IPS DF 19.7 (cell line): Measurements from ENCODE around the gene BAIAP2.
"Not testable (repeated sequence)": the region's sequence is repeated elsewhere in the genome, so short reads cannot be mapped to it uniquely, and the experiment has no call there.

Experiments
- DNase-seq: peaks from one replicate; pipeline ENCODE4 v3.0.0-alpha.2; 2013; ENCODE audit warnings: low read depth, low spot score

The BAIAP2 gene

DNA sequence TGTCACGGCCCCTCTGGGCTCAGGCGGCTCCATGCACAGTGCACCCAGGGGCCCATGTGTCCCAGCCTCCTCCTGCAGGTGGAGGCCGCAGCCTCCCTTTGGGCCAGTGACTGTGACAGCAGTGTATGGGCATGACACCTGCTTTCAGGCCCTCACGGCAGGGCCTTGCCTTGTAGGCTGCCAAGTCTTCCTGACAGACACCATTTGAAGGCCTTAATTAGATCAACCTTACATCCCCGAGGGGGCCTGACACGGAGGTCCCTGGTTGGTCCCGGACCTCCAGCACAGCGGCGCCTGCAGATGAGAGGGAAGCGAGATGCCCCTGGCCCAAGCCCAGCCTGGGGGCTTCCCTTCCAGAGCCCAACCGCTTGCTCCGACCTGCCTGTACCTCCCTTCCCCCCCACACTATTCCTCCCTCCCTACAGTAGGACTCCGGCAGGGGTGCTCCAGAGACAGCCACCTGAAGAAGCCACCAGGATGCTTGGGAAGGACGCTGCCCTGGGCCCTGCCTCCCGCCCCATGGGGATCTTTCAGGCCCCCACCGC lies 31.9 kb downstream of the BAIAP2 start:
- DNase-seq: no peak

DNA sequence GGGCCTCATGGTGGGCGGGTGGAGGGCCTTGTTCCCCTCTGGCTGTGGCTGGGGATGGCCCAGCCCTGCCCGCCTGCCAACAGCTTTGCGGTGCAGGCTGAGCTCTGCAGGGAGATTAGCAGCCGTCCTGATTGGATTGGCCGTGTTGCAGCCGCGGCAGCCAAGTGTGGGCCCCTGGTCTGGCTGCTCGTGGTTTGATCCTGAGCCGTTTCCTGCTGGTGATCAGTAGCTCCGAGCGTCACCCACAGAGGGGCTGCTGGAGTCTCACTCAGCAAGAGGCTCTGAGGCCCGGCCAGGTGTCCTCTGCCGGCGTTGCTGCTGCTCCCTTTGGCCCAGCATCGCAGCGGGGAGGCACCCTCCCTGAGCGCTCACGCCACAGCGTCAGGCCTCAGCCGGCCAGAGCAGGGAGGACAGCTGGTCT lies 32.5 kb downstream of the BAIAP2 start:
- no peak for DNase-seq

DNA sequence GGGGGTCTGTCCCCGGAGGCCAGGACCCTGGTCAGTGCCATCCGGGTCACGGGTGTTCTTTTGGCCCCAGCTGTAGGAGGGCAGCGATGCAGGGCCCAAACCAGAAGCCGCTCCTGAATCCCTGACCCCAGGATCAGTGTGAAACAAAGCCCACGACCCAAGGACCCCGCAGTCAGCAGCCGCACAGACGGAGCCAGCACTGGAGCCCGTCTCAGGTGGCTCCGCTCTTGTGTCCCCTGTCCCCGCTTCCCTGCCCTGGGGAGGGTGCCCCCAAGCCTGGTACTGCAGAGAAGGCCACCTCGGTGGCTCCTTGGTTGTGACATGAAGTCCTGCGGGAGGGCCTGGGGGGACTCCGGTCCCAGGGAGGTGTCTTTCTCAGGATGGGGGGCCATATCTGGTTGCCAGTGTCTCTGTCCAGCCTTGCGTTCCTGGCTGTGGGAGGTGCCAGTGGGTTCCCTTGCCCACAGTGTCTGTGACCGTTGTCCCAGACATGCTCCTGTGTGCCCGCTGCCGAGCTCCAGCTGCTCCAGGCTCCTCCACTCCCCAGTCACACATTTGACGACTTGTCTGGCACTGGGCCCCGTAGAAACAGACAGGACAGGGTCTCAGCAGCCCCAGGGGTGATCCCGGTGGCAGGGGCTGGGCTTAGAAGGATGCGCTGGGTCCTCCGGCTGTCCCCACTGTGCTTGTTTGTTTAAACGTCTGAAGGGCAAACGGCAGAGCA lies 33.6 kb downstream of the BAIAP2 start:
- DNase-seq: no peak

DNA sequence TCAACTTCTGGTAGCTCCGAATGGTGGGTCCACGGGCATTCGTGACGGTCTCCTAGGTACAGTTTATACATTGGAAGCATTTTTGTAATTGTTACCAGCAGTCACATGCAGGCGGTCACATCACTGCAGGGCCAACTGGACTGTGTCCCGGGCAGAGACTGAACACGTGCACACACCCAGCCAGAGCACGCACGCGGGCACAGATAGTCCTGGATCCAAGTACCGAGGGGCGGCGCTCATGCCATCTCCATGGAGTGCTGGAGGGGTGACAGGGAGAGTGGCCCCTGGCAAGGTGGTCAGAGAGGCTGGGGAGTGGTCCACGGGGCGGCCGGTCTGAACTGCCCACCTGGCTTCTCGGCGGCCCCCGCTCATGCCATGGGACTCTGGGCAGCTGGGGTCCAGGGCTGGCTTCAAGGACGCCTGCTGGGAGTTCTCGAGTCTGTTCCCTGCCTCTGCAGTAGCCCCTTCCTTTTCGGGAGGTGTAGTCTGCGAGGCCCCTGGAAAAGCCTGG lies 34.2 kb downstream of the BAIAP2 start:
- DNase-seq: no peak

DNA sequence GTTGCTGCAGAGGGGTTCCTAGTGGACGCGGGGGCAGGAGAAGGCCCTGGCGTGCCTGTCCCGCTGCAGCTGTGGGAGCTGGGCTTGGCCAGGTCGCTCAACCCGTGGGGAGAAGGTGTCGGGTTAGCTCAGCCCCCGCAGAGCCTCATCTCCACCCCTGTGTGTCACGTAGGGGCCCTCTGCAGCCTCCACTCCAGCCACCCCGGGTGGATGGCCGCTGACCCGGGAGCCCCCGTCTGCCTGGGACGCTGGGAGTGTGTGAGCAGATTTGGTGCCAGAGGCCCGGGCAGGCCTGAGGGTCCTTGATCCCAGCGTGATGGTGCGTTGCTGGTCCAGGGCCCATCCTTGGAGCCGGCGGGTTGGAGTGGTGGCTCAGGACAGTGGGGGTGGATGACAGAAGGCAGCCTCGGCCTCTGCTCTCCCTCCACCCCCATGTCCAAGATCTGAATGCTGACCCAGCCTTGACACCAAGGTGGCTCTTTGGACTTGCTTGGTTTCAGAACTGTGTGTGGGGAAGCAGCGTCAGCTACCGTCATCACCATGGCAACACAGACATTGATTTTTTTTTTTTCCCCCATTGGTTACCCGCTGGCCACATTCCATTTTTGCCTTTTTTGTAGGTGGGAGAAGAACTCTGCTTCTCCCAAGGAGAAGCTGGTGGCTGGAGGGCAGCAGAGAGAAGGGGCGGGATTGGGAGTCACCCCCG lies 35.7 kb downstream of the BAIAP2 start:
- DNase-seq: no peak

DNA sequence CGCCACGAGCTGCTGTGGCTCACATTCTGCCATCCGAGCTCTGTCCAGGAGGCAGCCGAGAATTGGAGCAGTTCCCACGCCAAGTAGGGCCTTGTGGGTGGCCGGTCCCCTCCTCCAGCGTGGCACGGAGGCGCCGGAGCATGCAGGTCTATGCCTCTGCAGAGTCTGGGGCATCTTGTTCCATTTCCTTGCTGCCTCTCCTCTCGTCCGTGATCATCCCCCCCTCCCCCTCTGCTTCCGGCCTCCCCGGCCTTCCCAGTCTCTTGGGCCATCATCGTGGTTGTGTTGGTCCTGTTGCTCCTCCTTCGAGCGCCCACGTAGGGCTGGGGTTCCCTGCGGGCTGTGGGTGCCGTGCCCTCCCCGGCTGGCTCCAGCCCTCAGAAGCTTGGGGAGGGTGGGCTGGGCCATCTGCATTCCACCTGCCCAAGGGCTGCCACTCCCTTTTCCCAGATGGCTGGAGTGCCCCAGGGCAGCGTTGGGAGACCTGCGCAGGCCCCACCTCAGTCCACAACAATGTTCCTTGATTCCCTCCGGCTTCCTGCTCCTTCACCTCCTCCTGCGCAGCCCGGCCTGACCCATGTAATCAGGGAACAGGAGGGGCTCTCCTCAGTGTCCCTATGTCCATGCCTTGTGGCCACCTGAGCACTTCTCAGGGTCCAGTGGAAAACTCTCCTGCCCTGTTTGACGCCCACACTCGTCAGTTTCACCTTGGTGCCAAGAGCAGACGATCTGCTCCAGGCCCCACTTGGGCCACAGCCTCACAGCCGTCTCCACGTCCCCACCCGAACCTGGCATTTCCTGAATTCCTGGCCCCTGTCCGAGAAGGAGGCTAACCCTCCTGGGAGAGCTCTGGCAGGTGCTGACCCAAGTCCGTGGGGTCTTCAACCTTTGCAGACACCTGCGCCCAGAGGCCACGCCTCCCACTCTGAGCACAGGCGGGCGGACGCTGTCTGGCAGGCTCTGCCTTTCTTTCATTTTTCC lies 37.1 kb downstream of the BAIAP2 start:
- DNase-seq: no peak

DNA sequence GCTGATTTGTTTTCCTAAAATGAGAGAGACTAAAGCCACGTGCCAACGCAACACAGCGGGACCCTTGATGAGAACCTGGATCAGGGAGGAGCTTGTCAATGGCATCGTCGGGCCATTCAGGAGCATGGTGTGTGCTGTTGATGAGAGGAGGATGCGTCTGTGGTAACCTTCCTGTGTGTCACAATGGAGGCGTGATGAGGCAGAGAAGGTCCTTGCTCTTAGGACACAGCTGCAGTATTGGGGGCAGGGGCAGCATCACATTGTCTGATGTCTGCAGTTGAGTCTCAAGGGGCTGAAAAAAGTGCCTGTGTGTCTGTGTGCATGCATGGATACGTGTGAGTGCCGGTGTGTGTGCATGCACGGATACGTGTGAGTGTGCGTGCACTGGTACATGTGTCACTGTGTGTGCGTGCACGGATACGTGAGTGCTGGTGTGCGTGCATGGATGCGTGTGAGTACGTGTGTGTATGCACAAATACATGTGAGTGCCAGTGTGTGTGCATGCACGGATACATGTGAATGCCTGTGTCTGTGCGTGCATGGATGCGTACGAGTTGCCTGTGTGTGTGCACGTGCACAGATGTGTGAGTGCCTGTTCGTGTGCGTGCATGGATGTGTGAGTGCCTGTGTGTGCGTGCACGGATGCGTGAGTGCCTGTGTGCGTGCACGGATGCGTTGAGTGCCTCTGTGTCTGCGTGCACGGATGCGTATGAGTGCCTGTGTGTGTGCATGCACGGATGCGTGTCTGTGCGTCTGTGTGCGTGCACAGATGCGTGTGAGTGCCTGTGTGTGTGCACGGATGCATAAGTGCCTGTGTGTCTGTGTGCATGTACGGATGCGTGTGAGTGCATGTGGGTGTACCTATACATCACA lies 39.3 kb downstream of the BAIAP2 start:
- no peak for DNase-seq

DNA sequence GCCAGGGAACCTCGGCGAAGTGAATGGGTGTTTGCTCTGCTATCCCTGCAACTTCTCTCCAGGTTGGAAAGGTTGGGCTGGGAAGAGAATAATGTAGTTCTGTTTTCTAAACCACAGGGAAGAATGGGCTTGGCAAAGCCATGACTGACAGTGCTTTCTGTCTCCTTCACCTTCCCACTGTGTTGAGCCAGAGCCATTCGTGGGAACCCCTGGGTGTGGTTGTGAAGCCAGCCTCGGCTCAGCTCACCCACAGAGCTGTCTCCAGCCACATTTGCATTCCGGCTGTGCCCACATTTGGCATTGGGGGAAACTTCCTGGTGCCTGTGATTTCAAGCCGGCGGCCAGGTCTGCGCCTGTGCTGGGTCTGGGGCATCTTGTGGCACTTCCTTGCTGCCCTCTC lies 39.9 kb downstream of the BAIAP2 start:
- no peak for DNase-seq

DNA sequence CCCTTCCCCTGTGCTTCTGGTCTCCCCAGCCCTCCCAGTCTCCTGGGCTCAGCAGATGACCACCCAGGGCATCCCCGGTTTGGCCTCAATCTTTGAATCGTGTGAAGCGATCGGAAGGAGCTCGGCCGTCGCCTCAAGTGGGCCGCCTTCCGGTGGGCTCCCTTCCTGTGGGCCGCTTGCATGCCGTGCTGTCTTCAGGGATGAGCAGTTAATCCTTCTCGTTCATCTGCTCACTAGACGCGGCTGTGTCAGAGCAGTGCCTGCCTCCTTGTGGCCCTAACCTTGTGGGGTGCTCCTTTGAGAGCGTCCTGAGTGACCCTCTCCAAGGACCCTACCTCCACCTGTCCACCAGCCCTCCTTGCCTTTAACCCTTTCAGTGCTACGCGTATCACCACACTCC lies 40.4 kb downstream of the BAIAP2 start:
- no peak for DNase-seq

DNA sequence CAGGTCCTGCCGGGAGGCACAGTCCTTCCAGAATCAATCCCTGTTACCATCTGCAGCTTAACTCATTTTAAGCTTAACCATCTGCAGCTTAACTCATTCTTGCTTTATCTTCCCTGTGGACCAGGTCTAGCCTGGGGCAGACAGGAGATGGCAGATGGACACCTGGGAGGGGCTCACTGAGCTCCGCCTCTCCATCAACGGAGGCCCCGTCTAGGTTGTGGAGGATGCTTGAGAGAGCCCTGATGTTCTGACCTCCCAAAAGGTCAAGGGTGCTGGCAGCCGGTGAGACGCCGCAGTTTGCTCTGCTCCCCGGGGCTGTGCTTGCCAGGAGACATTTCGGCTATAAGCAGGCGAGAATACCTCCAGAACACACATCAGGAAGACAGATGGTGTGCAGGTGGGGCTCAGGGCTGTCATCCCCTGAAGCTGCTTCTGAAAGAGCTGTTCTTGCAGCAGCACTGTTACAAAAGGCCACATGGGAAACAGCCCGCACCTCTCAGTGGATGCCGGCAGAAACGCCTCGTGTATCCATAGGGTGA lies 41.3 kb downstream of the BAIAP2 start:
- DNase-seq: no peak

DNA sequence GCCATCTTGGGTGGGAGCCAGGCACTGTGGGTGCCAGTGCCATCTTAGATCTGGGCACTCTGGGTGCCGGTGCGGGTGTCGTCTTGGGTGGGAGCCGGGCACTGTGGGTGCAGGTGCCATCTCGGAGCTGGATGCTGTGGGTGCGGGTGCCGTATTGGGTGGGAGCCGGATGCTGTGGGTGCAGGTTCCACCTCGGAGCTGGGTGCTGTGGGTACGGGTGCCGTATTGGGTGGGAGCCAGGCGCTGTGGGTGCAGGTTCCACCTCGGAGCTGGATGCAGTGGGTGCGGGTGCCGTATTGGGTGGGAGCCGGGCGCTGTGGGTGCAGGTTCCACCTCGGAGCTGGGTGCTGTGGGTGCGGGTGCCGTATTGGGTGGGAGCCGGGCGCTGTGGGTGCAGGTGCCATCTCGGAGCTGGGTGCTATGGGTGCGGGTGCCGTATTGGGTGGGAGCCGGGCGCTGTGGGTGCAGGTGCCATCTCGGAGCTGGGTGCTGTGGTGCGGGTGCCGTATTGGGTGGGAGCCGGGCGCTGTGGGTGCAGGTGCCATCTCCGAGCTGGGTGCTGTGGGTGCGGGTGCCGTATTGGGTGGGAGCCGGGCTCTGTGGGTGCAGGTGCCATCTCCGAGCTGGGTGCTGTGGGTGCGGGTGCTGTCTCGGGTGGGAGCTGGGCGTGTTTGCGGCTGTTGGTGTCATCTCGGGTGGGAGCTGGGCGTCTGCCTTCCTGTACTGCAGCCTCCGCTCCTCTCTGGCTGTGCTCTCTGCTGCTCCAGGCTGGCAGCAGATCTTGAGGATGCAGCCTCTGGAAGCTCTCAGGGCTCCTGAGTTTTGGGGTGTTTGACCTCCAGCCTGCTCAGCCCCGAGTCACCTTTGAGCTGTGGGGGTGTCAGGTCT lies 43.3 kb downstream of the BAIAP2 start:
- not testable (repeated sequence) for DNase-seq

DNA sequence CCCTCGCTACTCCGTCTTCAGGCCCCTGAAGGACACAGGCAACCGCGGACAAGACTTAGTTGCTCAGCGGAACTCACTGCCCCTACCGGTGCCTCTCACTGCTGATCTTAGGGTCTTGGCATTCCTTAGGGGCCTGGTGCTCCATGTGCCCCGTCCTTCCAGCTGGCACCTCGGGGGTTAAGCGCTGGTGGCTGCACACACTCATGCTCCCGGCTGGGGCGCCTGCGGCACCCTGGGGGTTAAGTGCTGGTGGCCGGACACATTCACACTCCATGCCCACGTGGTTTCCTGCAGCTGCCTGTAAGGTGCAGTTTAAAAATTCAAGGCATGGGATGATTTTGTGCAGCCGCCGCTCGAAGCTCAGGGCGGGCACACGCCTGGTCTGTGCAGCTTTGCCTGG lies 45.1 kb downstream of the BAIAP2 start:
- no peak for DNase-seq

DNA sequence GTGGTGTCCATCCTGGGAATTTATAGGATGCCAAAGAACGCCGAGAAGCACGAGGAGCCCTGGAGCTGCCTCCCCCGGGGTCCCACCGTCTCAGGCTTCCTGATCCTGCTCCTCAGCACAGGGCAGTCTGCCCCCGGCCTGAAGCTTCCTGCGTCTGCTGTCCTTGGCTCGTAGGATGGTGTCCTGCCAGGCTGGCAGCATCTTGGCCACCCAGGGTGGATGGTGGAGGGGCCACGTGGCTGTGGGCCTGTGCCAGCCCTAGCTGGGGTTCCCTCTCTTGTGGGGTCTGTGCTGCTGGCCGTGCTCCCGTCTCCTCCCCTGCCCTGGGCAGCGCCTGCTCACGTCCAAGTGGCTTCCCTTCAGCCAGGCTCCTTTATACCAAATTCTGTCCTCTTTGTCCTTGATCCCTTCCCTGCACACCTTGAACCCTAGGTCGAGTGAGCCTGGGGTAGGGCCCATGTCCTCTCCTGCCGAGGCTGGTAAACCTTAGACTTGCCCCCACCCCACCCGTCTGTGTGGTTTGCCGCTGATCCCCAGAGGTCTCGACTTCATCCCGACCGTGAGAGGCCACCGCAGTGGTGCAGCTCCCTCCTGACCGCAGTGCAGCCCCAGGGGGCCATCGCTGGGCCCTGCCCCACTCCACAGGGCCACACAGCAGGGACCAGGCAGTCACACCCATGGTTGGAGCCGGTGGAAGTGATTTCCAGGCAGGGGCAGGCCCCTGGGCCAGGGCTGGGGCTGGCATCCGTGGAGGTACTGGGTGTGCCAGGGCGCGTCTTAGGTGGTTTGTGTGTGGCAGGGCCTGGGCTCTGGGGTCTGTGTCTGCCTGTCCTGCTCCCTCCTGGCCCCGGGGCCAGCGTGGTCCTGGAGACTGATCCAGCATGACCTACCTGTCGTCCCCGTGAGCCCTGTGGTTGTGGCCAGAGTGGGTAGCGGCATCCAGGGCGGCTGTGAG lies 46.5 kb downstream of the BAIAP2 start:
- no peak for DNase-seq

DNA sequence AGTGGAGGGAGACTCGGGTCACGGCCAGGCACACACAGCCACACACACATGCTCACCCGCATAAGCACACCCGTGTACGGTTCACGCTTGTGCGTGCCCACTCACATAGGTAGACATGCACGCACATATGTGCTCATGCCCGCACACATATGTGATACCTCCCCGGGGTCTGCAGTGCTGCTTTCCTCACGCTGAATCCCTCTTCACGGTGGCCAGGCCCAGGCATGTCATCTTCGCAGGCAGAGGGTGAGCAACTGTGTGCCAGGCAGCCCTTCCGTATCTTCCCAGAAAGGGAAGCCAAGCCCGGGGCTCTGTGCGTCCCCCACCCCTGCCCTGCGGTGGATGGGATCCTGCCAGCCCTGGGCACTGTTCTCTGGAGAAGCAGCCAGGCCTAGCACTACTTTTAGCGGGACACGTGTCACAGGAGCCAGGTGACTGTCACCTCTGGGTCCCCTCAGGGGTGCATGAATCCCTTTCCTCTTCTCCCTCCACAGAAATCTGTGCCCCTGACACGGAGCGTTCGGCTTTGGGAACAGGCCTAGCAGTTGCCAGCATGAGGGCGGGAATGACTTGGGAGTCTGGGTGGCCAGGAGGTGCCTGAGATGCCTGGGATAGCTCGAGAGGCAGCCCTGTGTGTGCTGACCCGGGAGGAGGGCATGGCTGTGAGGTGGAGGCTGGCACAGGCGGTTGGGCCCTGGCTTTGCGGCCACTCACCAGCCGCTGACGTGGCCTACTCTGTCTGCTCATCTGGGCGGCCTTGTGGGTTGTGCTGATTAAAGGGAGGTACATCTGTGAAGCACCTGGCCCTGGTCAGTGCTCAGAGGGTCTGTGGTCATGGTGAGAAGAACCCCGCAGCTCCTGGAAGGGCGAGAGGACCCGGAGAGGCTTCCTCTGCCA lies 47.5 kb downstream of the BAIAP2 start:
- no peak for DNase-seq

DNA sequence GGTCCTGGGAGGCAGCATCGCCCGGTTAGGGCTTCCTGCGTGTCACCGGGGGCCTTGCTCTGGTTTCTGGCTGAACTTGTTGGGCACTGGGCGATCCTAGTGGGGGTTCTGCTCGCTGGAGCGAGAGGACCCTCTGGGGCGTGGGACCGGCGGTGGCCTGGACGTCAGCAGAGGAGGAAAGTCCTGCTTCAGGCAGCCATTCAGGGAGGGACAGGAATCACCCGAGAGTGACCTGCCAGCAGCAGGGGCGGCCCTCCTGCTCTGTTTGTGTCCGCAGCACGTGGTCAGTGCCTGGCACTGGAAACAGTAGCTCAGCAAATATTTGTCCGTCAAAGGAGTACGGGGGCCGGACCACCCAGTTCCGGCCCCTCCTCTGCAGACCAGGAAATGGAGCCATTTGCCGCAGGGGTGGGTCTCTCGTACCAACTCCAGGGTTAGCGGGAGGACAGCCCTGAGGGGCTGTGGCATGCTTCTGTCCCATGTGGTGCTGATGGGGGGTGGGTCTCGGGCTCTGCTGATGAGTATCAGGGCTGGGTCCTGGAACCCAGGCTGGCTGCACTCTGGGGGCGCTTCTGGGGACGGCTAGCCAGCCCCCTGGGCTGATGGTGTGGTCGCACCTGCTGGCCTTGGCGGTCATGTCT lies 48.3 kb downstream of the BAIAP2 start:
- no peak for DNase-seq

DNA sequence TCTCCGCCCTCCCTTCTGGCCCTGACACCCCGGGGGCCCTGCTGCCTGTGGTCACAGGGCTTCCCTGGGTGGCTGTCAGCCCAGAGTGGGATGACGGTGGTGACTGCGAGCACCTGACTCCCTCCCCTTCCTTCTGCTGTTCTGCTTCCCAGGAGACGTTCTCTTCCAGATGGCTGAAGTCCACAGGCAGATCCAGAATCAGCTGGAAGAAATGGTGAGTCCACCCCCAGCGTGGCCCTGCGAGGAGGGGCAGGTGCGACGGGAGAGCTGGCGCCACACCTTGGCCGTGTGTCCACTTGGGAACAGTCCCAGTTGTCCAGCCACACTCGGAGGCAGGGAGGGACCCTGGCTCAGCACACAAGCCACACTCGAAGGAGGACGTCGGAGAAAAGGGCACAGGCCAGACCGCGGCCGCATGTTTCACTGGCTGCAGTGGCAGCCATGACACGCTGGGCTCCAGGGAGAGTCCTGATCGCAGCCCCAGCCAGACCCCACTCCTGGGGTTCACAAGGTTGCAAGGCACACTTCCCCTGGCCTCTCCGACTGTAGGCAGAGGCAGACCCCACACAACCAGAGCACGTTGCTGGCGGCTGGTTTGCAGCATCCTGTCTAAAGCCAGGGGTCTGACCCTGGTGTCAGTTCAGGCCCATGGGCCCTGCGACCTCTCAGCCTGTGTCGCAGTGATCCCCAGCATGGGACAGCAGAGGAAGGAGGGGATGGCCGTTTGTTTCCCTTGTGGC lies 49.9 kb downstream of the BAIAP2 start:
- DNase-seq: no peak
